GM12873 (cell line): ENCODE data around the gene RBM12.

Source experiments
- TF ChIP-seq, protein P1 (sequence below): IDR thresholded peaks from 2 replicates; pipeline ENCODE4 v1.5.1; 2012; ENCODE audit warnings: low read depth, mild to moderate bottlenecking, moderate library complexity, low read length, control low read depth; ENCODE audit not compliant: insufficient read depth; ENCODE audit errors: missing control alignments

Gene RBM12

DNA sequence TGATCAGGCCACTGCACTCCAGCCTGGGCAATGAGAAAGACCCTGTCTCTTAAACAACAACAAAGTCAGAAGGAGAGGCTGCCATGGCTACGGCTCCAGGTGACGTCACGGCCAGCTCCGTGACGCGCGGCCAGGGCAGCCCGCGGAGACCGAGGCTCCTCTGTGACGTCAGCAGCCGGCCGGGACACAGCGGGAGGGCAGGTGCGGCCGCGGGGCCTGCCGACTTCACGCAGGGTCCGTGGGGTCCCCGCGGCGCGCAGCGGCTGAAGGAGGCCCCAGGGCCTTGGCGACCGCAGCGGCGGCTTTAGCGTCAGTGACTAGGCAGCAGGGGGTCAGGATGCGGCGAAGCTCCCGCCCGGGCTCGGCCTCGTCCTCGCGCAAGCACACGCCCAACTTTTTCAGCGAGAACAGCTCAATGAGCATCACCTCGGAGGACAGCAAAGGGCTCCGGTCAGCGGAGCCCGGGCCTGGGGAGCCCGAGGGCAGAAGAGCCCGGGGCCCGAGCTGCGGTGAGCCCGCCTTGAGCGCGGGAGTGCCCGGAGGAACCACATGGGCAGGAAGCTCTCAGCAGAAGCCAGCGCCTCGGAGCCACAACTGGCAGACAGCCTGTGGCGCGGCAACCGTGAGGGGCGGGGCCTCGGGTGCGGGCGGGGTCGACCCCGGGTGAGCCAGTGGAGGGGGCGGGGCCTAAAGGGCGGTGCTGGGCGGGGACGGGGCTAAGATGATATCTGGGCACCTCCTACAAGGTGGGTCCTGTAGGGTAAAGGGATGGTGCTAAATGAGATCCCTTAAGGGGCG lies 48.8 kb downstream of the RBM12 start, which contains the start of gene SPAG4:
Gene SPAG4 (plus strand): TSS at position 163 of the 798 bp plus-strand sequence. CDS start 175 bp downstream, at position 338.
- TF ChIP-seq, protein P1, sequence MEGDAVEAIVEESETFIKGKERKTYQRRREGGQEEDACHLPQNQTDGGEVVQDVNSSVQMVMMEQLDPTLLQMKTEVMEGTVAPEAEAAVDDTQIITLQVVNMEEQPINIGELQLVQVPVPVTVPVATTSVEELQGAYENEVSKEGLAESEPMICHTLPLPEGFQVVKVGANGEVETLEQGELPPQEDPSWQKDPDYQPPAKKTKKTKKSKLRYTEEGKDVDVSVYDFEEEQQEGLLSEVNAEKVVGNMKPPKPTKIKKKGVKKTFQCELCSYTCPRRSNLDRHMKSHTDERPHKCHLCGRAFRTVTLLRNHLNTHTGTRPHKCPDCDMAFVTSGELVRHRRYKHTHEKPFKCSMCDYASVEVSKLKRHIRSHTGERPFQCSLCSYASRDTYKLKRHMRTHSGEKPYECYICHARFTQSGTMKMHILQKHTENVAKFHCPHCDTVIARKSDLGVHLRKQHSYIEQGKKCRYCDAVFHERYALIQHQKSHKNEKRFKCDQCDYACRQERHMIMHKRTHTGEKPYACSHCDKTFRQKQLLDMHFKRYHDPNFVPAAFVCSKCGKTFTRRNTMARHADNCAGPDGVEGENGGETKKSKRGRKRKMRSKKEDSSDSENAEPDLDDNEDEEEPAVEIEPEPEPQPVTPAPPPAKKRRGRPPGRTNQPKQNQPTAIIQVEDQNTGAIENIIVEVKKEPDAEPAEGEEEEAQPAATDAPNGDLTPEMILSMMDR, result no peak

DNA sequence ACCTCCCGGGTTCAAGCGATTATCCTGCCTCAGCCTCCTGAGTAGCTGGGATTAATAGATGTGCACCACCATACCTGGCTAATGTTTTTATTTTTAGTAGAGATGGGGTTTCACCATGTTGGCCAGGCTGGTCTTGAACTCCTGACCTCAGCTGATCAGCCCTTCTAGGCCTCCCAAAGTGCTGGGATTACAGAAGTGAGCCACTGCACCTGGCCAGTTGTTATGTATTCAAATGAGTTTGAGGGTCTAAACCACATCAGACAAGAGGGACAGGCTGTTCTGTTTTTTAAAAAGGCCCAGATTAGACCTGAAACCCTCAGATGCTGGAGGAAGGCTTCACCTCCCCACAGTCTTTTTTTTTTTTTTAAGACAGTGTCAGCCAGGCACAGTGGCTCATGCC lies 53.2 kb downstream of the RBM12 start:
- TF ChIP-seq, protein P1, result no peak

DNA sequence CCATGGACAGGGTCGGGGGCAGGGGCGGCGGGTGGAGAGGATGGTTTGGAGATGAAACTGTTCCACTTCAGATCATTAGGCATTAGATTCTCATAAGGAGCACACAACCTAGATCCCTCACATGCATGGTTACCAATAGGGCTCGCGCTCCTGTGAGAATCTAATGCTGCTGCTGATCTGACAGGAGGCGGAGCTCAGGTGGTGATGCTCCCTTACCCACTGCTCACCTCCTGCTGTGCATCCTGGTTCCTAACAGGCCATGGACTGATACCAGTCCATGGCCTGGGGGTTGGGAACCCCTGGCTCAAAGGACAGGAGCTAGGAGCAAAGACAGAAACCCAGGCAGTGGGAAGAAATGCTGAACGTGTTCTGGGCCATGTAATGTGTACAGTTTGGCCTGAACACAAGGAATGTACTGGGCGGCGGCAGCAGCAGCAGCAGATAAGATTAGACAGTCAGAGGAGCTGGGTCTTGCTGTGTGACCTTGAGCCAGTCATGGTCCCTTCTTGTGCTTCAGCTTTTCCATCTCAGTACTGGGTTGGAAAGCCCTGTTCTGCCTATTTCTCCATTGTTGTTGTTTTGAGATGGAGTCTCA lies 53.8 kb downstream of the RBM12 start:
- TF ChIP-seq, protein P1, result no peak

DNA sequence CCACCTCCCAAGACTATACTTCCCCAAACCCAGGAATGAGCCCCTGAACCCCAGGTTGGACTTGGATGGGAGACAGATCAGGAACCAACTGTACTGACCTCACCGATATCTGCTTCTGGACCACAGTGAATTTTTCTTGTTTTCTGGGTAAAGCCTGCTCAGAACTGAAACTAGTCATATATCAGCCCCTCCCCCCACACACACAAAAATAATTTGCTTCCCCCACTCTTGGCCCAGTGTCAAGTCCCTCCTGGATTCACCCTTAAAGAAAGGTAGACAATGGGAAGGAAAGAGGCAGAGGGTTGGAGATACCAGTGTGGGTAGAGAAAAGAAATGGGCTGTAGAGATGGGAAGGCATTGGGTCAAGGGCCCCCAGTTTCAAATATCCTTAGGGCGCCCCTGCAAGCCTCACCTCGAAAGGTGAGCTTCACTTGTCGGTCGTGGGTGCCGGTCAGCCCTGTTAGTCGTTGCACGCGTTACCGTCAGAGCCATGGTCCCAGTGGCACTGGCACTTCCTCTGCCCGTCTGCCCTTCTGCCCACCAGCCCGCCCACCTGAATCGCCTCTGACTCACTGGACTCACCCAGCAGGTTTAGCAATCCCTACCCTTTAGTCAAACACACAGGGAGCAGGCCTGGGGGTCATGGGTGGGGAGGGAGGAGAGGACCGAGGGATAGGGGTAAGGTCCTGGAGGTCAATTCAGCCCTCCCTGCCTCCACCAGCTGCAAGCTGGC lies 57.5 kb downstream of the RBM12 start:
- TF ChIP-seq, protein P1, result no peak

DNA sequence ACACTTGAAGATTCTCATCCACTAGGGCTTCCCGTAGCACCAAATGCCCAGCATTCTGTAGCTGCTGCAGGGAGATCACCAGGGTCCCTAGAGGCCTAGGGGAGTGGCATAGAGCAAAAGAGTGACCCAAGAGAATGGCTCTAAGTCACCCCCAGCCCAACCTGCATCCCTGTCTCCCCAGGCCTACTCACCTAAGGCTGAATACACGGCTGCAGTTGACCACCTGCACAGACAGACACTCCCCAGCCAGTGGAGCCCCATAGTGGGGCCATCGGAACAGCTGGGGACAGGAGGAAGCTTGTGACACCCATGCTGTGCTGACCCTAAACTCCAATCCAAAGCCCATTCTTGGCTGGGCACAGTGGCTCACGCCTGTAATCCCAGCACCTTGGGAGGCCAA lies 58.6 kb downstream of the RBM12 start:
- TF ChIP-seq, protein P1, result no peak

DNA sequence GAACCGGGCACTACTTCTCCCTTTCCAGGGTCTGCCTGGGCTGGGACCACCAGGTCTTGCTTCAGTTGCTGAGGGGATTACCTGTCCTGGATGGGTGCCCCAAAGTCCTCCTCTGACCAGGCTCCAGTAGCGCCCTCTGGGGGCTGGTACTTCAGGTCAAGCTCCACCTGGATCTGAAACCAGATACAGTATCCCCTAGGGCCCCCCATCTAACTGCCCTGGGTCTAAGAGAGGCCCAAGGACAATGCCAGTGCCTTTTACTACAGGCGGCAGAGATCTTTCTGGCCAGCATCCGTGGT lies 60.3 kb downstream of the RBM12 start:
- TF ChIP-seq, protein P1, result peak; percentile 53
